GM23338 (cell line): Measurements from ENCODE around the gene PNPO. TPM values are rescaled to one million over a fixed set of nuclear protein-coding genes. Genes with fewer than 3 reads are reported as not detected.

Experiments used
- ATAC-seq: fragments of 200-7000 bp; cut with Tn5 transposase; 3 replicates; pipeline ENCODE4 v1.9.1; 2020
- DNase-seq: peaks from one replicate; pipeline ENCODE4 v3.0.0-alpha.2; 2015; ENCODE audit warnings: low spot score
- H2AFZ ChIP-seq: fragments of 200-600 bp; sonication (generic); 2 replicates; pipeline ENCODE4 v1.8.0; 2016; ENCODE audit warnings: antibody characterized with exemption, mild to moderate bottlenecking, moderate library complexity
- H3F3A ChIP-seq: fragments of 200-600 bp; sonication (generic); replicated peaks from 2 replicates; pipeline ENCODE4 v1.8.0; 2017; ENCODE audit warnings: antibody characterized with exemption, mixed run types, low read depth
- H3K27ac ChIP-seq: fragments of 200-600 bp; sonication (generic); 2 replicates; pipeline ENCODE4 v1.6.1; 2016; ENCODE audit warnings: low read depth
- H3K27me3 ChIP-seq: fragments of 200-600 bp; sonication (generic); 2 replicates; pipeline ENCODE4 v1.8.0; 2016; ENCODE audit warnings: mild to moderate bottlenecking, mixed run types, moderate library complexity; ENCODE audit not compliant: insufficient read depth
- H3K36me3 ChIP-seq: fragments of 200-600 bp; sonication (generic); 2 replicates; pipeline ENCODE4 v1.8.0; 2016; ENCODE audit warnings: mild to moderate bottlenecking; ENCODE audit not compliant: insufficient read depth
- H3K4me1 ChIP-seq: fragments of 200-600 bp; sonication (generic); 2 replicates; pipeline ENCODE4 v1.8.0; 2016; ENCODE audit warnings: mild to moderate bottlenecking, moderate library complexity; ENCODE audit not compliant: insufficient read depth
- H3K4me2 ChIP-seq: fragments of 200-600 bp; sonication (generic); 2 replicates; pipeline ENCODE4 v1.7.1; 2017; ENCODE audit warnings: mixed run types
- H3K4me3 ChIP-seq: fragments of 200-600 bp; sonication (generic); 2 replicates; pipeline ENCODE4 v1.6.1; 2016; ENCODE audit warnings: mixed run types
- H3K79me2 ChIP-seq: fragments of 200-600 bp; sonication (generic); replicated peaks from 2 replicates; pipeline ENCODE4 v1.8.0; 2017; ENCODE audit warnings: mild to moderate bottlenecking; ENCODE audit not compliant: insufficient read depth
- H3K9me2 ChIP-seq: fragments of 200-600 bp; sonication (generic); 2 replicates; pipeline ENCODE4 v1.8.0; 2017; ENCODE audit not compliant: insufficient read depth
- H4K20me1 ChIP-seq: fragments of 200-600 bp; sonication (generic); replicated peaks from 2 replicates; pipeline ENCODE4 v1.8.0; 2017; ENCODE audit warnings: mild to moderate bottlenecking; ENCODE audit not compliant: insufficient read depth
- H3K27ac Mint-ChIP-seq: 2 replicates; pipeline ENCODE4 v1.8.0; 2020; ENCODE audit warnings: inconsistent platforms, mild to moderate bottlenecking, moderate library complexity, mixed read lengths
- H3K27me3 Mint-ChIP-seq: 3 replicates; pipeline ENCODE4 v1.8.0; 2022; ENCODE audit warnings: low read depth, mild to moderate bottlenecking, moderate library complexity, mixed read lengths, inconsistent platforms; ENCODE audit not compliant: insufficient read depth, poor library complexity
- H3K36me3 Mint-ChIP-seq: 3 replicates; pipeline ENCODE4 v1.8.0; 2021; ENCODE audit warnings: low read depth, mild to moderate bottlenecking, inconsistent platforms, moderate library complexity, mixed read lengths
- H3K4me1 Mint-ChIP-seq: 3 replicates; pipeline ENCODE4 v1.8.0; 2020; ENCODE audit warnings: mild to moderate bottlenecking, inconsistent platforms, mixed read lengths
- H3K4me3 Mint-ChIP-seq: 3 replicates; pipeline ENCODE4 v1.8.0; 2021; ENCODE audit warnings: moderate library complexity, mild to moderate bottlenecking, inconsistent platforms, mixed read lengths
- H3K9me3 Mint-ChIP-seq: 3 replicates; pipeline ENCODE4 v1.8.0; 2020; ENCODE audit warnings: moderate library complexity, mild to moderate bottlenecking, inconsistent platforms, mixed read lengths
- CREB1 ChIP-seq: fragments of 250-450 bp; sonication (Bioruptor Pico); IDR thresholded peaks from 2 replicates; pipeline ENCODE4 v1.5.0; 2020; ENCODE audit warnings: low read depth, mild to moderate bottlenecking, moderate library complexity
- EZH2 ChIP-seq: fragments of 200-600 bp; sonication (generic); IDR thresholded peaks from one replicate; pipeline ENCODE4 v1.8.0; 2017; ENCODE audit warnings: antibody characterized with exemption, mild to moderate bottlenecking, low read depth; ENCODE audit not compliant: unreplicated experiment
- EZH2phosphoT487 ChIP-seq: fragments of 200-600 bp; sonication (generic); IDR thresholded peaks from one replicate; pipeline ENCODE4 v1.8.1; 2018; ENCODE audit warnings: antibody characterized with exemption; ENCODE audit not compliant: unreplicated experiment
- JUNB ChIP-seq: IDR thresholded peaks from one replicate; pipeline ENCODE4 v1.6.1; 2016; ENCODE audit warnings: antibody characterized with exemption; ENCODE audit not compliant: unreplicated experiment
- NANOG ChIP-seq: IDR thresholded peaks from 2 replicates; pipeline ENCODE4 v1.6.1; 2016; ENCODE audit warnings: antibody characterized with exemption, borderline replicate concordance
- POLR2AphosphoS5 ChIP-seq: IDR thresholded peaks from 2 replicates; pipeline ENCODE4 v1.6.1; 2016; ENCODE audit warnings: antibody characterized with exemption, low read depth
- STAT1 ChIP-seq: IDR thresholded peaks from one replicate; pipeline ENCODE4 v1.6.1; 2016; ENCODE audit warnings: antibody characterized with exemption; ENCODE audit not compliant: unreplicated experiment
- ZNF114 ChIP-seq: fragments of 250-450 bp; sonication (Bioruptor Pico); IDR thresholded peaks from 2 replicates; pipeline ENCODE4 v1.5.0; 2020; ENCODE audit warnings: mild to moderate bottlenecking, moderate library complexity
- ZNF331 ChIP-seq: fragments of 250-450 bp; sonication (Bioruptor Pico); IDR thresholded peaks from 2 replicates; pipeline ENCODE4 v1.5.0; 2020; ENCODE audit warnings: low read depth, mild to moderate bottlenecking, moderate library complexity
- polyA plus RNA-seq: library from polyadenylated mRNA; unstranded; fragments of >200 nt; fragmentation: Nextera tagmentation; extraction: Ambion mirVana; gene quantifications from 2 replicates; pipeline ENCODE4 v1.2.1, GENCODE V29; 2016
- total RNA-seq: library from RNA; depleted of rRNA; stranded (reverse); fragments of >200 nt; shearing (Covaris generic); gene quantifications from 2 replicates; pipeline ENCODE4 v1.2.3, GENCODE V29; 2014
- TF ChIP-seq, protein P1 (sequence below): fragments of 250-450 bp; sonication (Bioruptor Pico); IDR thresholded peaks from 2 replicates; pipeline ENCODE4 v1.5.0; 2020; ENCODE audit warnings: mild to moderate bottlenecking, moderate library complexity
- TF ChIP-seq, protein P2 (sequence below): IDR thresholded peaks from one replicate; pipeline ENCODE4 v1.6.1; 2018; ENCODE audit warnings: antibody characterized with exemption; ENCODE audit not compliant: unreplicated experiment
- TF ChIP-seq, protein P3 (sequence below), 2 experiments: fragments of 200-600 bp in 1 of 2; sonication (generic) in 1 of 2; conservative IDR thresholded peaks; 2 replicates each; pipeline versions ENCODE4 v1.5.1 to v1.6.1; 2016 to 2017; ENCODE audit warnings: antibody characterized with exemption in 2 of 2, low read depth in 2 of 2, mild to moderate bottlenecking in 2 of 2, moderate library complexity in 1 of 2
- TF ChIP-seq, protein P4 (sequence below): IDR thresholded peaks from 2 replicates; pipeline ENCODE4 v1.6.1; 2016; ENCODE audit warnings: antibody characterized with exemption

The PNPO gene
- total and polyA plus RNA-seq, 2 experiments from 2014 or later = 5.0 to 12.7 TPM

DNA sequence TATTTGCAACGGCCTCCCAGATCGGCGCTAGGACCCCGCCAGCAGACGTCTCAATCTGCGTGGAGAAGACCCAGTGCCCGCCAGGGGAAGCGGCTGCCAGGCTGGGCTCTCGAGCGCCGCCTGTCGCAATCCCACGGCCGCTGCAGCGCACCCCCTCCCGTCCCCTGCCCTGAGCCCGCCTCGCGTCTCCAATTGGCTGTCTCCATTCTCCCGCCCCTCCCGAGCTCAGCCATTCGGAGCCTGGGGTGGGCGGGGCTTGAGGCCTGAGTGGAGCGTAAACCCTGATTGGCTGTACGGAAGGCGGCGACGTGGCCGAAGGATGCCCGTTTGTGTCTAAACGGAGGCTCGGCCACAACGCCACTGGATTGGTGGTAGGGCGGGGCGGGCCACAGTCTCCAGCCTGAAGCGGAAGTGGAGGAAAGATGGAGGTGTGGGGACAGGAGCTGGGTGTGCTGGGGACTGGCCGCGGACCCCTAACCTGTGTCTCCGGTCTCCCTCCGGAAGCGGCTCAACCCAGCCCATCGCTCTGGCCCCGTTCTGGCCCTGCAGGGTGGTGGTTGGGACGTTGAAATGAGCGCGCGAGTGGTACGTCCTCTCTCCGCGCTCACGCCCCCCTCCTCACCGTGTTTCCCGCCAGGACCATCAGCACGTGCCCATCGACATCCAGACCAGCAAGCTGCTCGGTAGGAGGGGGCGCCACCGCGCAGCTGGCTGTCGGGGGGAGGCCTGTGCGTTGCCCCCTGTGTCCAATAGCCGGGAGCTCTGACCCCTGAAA lies 29.5 kb downstream of the PNPO start, which contains the start of gene CDK5RAP3 (continued):
- TF ChIP-seq ZNF114 = no peak

DNA sequence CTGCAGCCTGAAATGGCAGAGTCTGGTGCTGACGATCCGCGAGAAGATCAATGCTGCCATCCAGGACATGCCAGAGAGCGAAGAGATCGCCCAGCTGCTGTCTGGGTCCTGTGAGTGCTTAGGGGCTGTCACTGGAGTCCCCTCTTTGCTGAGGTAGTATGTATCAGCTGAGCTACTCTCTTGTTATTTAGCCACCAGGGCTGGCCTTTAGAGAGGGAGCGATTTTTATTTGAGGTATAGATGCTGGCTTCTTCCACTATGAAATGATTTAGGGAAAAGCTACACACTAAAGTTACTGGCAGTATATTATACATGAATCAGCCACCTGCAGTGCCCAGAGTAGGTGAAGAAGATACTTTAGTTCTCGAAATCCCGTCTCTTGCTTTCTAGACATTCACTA lies 32.2 kb downstream of the PNPO start:
- no peak overlapping the region for H3K27ac Mint-ChIP-seq
- Histone ChIP-seq H2AFZ (no peak overlapping the region), H3F3A (peaks cover 3% of the 10 kb centered on the region; the same call in 1 of the 2 replicates), H3K79me2 (0 out of 2 replicates have a peak, but pooled peaks cover 7% of the 10 kb centered on the region), H3K9me2 (no peaks in the 10 kb centered on the region), H4K20me1 (peaks cover under 1% of the 10 kb centered on the region), H3K4me3 (no peak overlapping the region), H3K27me3 (no peaks in the 10 kb centered on the region), H3K27ac (no peak overlapping the region), H3K36me3 (no peaks in the 10 kb centered on the region), H3K4me1 (peaks cover 11% of the 10 kb centered on the region), H3K4me2 (no peak overlapping the region)
- TF ChIP-seq, protein P1, sequence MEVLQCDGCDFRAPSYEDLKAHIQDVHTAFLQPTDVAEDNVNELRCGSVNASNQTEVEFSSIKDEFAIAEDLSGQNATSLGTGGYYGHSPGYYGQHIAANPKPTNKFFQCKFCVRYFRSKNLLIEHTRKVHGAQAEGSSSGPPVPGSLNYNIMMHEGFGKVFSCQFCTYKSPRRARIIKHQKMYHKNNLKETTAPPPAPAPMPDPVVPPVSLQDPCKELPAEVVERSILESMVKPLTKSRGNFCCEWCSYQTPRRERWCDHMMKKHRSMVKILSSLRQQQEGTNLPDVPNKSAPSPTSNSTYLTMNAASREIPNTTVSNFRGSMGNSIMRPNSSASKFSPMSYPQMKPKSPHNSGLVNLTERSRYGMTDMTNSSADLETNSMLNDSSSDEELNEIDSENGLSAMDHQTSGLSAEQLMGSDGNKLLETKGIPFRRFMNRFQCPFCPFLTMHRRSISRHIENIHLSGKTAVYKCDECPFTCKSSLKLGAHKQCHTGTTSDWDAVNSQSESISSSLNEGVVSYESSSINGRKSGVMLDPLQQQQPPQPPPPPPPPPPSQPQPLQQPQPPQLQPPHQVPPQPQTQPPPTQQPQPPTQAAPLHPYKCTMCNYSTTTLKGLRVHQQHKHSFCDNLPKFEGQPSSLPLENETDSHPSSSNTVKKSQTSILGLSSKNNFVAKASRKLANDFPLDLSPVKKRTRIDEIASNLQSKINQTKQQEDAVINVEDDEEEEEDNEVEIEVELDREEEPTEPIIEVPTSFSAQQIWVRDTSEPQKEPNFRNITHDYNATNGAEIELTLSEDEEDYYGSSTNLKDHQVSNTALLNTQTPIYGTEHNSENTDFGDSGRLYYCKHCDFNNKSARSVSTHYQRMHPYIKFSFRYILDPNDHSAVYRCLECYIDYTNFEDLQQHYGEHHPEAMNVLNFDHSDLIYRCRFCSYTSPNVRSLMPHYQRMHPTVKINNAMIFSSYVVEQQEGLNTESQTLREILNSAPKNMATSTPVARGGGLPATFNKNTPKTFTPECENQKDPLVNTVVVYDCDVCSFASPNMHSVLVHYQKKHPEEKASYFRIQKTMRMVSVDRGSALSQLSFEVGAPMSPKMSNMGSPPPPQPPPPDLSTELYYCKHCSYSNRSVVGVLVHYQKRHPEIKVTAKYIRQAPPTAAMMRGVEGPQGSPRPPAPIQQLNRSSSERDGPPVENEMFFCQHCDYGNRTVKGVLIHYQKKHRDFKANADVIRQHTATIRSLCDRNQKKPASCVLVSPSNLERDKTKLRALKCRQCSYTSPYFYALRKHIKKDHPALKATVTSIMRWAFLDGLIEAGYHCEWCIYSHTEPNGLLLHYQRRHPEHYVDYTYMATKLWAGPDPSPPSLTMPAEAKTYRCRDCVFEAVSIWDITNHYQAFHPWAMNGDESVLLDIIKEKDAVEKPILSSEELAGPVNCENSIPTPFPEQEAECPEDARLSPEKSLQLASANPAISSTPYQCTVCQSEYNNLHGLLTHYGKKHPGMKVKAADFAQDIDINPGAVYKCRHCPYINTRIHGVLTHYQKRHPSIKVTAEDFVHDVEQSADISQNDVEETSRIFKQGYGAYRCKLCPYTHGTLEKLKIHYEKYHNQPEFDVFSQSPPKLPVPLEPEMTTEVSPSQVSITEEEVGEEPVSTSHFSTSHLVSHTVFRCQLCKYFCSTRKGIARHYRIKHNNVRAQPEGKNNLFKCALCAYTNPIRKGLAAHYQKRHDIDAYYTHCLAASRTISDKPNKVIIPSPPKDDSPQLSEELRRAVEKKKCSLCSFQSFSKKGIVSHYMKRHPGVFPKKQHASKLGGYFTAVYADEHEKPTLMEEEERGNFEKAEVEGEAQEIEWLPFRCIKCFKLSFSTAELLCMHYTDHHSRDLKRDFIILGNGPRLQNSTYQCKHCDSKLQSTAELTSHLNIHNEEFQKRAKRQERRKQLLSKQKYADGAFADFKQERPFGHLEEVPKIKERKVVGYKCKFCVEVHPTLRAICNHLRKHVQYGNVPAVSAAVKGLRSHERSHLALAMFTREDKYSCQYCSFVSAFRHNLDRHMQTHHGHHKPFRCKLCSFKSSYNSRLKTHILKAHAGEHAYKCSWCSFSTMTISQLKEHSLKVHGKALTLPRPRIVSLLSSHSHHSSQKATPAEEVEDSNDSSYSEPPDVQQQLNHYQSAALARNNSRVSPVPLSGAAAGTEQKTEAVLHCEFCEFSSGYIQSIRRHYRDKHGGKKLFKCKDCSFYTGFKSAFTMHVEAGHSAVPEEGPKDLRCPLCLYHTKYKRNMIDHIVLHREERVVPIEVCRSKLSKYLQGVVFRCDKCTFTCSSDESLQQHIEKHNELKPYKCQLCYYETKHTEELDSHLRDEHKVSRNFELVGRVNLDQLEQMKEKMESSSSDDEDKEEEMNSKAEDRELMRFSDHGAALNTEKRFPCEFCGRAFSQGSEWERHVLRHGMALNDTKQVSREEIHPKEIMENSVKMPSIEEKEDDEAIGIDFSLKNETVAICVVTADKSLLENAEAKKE = no peak
- TF ChIP-seq ZNF331 = no peak
- no peak for TF ChIP-seq CREB1 (CRISPR knock-in tag)
- no peak for TF ChIP-seq EZH2phosphoT487
- TF ChIP-seq, protein P2, sequence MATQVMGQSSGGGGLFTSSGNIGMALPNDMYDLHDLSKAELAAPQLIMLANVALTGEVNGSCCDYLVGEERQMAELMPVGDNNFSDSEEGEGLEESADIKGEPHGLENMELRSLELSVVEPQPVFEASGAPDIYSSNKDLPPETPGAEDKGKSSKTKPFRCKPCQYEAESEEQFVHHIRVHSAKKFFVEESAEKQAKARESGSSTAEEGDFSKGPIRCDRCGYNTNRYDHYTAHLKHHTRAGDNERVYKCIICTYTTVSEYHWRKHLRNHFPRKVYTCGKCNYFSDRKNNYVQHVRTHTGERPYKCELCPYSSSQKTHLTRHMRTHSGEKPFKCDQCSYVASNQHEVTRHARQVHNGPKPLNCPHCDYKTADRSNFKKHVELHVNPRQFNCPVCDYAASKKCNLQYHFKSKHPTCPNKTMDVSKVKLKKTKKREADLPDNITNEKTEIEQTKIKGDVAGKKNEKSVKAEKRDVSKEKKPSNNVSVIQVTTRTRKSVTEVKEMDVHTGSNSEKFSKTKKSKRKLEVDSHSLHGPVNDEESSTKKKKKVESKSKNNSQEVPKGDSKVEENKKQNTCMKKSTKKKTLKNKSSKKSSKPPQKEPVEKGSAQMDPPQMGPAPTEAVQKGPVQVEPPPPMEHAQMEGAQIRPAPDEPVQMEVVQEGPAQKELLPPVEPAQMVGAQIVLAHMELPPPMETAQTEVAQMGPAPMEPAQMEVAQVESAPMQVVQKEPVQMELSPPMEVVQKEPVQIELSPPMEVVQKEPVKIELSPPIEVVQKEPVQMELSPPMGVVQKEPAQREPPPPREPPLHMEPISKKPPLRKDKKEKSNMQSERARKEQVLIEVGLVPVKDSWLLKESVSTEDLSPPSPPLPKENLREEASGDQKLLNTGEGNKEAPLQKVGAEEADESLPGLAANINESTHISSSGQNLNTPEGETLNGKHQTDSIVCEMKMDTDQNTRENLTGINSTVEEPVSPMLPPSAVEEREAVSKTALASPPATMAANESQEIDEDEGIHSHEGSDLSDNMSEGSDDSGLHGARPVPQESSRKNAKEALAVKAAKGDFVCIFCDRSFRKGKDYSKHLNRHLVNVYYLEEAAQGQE = no peak
- no peak for TF ChIP-seq NANOG
- TF ChIP-seq, protein P3, sequence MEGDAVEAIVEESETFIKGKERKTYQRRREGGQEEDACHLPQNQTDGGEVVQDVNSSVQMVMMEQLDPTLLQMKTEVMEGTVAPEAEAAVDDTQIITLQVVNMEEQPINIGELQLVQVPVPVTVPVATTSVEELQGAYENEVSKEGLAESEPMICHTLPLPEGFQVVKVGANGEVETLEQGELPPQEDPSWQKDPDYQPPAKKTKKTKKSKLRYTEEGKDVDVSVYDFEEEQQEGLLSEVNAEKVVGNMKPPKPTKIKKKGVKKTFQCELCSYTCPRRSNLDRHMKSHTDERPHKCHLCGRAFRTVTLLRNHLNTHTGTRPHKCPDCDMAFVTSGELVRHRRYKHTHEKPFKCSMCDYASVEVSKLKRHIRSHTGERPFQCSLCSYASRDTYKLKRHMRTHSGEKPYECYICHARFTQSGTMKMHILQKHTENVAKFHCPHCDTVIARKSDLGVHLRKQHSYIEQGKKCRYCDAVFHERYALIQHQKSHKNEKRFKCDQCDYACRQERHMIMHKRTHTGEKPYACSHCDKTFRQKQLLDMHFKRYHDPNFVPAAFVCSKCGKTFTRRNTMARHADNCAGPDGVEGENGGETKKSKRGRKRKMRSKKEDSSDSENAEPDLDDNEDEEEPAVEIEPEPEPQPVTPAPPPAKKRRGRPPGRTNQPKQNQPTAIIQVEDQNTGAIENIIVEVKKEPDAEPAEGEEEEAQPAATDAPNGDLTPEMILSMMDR (conservative IDR thresholded peaks at IDR 0.05; ENCODE audit: low read depth in 2 of 2) = no peak
- no peak for TF ChIP-seq STAT1
- TF ChIP-seq, protein P4, sequence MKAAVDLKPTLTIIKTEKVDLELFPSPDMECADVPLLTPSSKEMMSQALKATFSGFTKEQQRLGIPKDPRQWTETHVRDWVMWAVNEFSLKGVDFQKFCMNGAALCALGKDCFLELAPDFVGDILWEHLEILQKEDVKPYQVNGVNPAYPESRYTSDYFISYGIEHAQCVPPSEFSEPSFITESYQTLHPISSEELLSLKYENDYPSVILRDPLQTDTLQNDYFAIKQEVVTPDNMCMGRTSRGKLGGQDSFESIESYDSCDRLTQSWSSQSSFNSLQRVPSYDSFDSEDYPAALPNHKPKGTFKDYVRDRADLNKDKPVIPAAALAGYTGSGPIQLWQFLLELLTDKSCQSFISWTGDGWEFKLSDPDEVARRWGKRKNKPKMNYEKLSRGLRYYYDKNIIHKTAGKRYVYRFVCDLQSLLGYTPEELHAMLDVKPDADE = no peak
- TF ChIP-seq EZH2 = no peak
- no peak for TF ChIP-seq JUNB
- TF ChIP-seq POLR2AphosphoS5 = no peak
- DNase-seq (no peak), ATAC-seq (no peak)
- no peaks in the 10 kb centered on the region for H3K9me3 Mint-ChIP-seq
- H3K4me3 Mint-ChIP-seq = no peak overlapping the region
- H3K4me1 Mint-ChIP-seq = peaks cover 4% of the 10 kb centered on the region
- H3K36me3 Mint-ChIP-seq = peaks cover 50% of the 10 kb centered on the region
- H3K27me3 Mint-ChIP-seq = peaks cover 13% of the 10 kb centered on the region
